HepG2 (cell line): ENCODE measurements around the gene TPO. TPM values are rescaled to one million over a fixed set of nuclear protein-coding genes. Genes with fewer than 3 reads are reported as not detected.

Source experiments
- ATAC-seq: fragments of 200-7000 bp; cut with Tn5 transposase; 3 replicates; pipeline ENCODE4 v1.9.1; 2020; ENCODE audit warnings: mild to moderate bottlenecking, moderate library complexity
- BruUV-seq: library from RNA; stranded (reverse); fragments of 400-500 nt; replicated peaks from 2 replicates; lab custom pipeline; 2021; lab: Mats Ljungman, UMichigan
- CTCF ChIA-PET: fragments of 300-600 bp; formaldehyde crosslinking; extraction: SDS; loops from one replicate; lab custom pipeline; 2021; ENCODE audit warnings: low total read pairs, inconsistent platforms, low intra/inter-chr PET ratio; lab: Yijun Ruan, JAX
- POLR2A ChIA-PET: fragments of 350-600 bp; sonication (Branson Sonifier 250); formaldehyde crosslinking; loops from one replicate; lab custom pipeline; 2020; ENCODE audit warnings: antibody characterized with exemption, inconsistent platforms; lab: Yijun Ruan, JAX
- DNase-seq: peaks from one replicate; pipeline ENCODE4 v3.0.0-alpha.2; 2015; ENCODE audit warnings: low spot score
- FAIRE-seq: peaks from 3 replicates; lab custom pipeline; 2011; peaks lifted over from hg19 to GRCh38; lab: Jason Lieb, UNC
- H2AFZ ChIP-seq: one replicate; pipeline ENCODE4 v1.6.1; 2011; ENCODE audit warnings: low read length, inconsistent platforms
- H3K27ac ChIP-seq: fragments of 300-600 bp; 3 replicates; pipeline ENCODE4 v1.8.0; 2011; ENCODE audit warnings: mixed run types, mild to moderate bottlenecking, mixed read lengths, low read length, inconsistent platforms; ENCODE audit not compliant: insufficient read depth; ENCODE audit errors: extremely low read length
- H3K27me3 ChIP-seq, 2 experiments: fragments of 200-600 bp in 1 of 2; 2 replicates in 1 of 2; 3 replicates in 1 of 2; pipeline versions ENCODE4 v1.6.0 to v1.8.0; 2011; ENCODE audit warnings: low read length in 2 of 2, mild to moderate bottlenecking in 2 of 2, moderate library complexity in 2 of 2, inconsistent platforms in 1 of 2; ENCODE audit not compliant: insufficient read depth in 2 of 2, control insufficient read depth in 1 of 2
- H3K36me3 ChIP-seq, 2 experiments: fragments of 200-600 bp in 1 of 2; replicated peaks in 1 of 2; 2 replicates in 1 of 2; 3 replicates in 1 of 2; pipeline versions ENCODE4 v1.5.1 to v1.8.0; 2011; ENCODE audit warnings: low read length in 2 of 2, inconsistent platforms in 1 of 2; ENCODE audit not compliant: insufficient read depth in 2 of 2, control insufficient read depth in 1 of 2
- H3K4me1 ChIP-seq: 2 replicates; pipeline ENCODE4 v1.5.1; 2012; ENCODE audit warnings: low read length, inconsistent platforms; ENCODE audit not compliant: insufficient read depth
- H3K4me2 ChIP-seq: 2 replicates; pipeline ENCODE4 v1.6.0; 2011; ENCODE audit warnings: low read depth, low read length, inconsistent platforms
- H3K4me3 ChIP-seq, 3 experiments: fragments of 200-600 bp in 1 of 3; sonication (generic), shearing (Covaris generic) in 1 of 3; replicated peaks in 1 of 3; 2 replicates each; pipeline ENCODE4 v1.5.1; 2011 to 2016; ENCODE audit warnings: low read length in 3 of 3, inconsistent platforms in 2 of 3, low read depth in 2 of 3, mild to moderate bottlenecking in 2 of 3, control low read depth in 1 of 3, mixed read lengths in 1 of 3; ENCODE audit not compliant: insufficient read depth in 1 of 3
- H3K79me2 ChIP-seq: one replicate; pipeline ENCODE4 v1.6.1; 2011; ENCODE audit warnings: low read length, inconsistent platforms; ENCODE audit not compliant: insufficient read depth
- H3K9ac ChIP-seq: 2 replicates; pipeline ENCODE4 v1.6.0; 2011; ENCODE audit warnings: mild to moderate bottlenecking, low read depth, low read length, inconsistent platforms; ENCODE audit not compliant: insufficient read depth
- H3K9me3 ChIP-seq: 2 replicates; pipeline ENCODE4 v1.5.1; 2012; ENCODE audit warnings: mild to moderate bottlenecking, low read length
- H4K20me1 ChIP-seq: 2 replicates; pipeline ENCODE4 v1.6.0; 2011; ENCODE audit warnings: inconsistent platforms, mild to moderate bottlenecking, low read length, moderate library complexity; ENCODE audit not compliant: insufficient read depth
- ATF7 ChIP-seq, 2 experiments: fragments of 450-650 bp in 1 of 2; sonication (generic) in 1 of 2; formaldehyde crosslinking in 1 of 2; IDR thresholded peaks; 2 replicates each; pipeline versions ENCODE4 v1.4.0 to v1.6.1; 2016 to 2020; ENCODE audit warnings: antibody characterized with exemption in 1 of 2, mild to moderate bottlenecking in 1 of 2, missing genetic modification reagents in 1 of 2
- EEA1 ChIP-seq: sonication (generic); formaldehyde crosslinking; IDR thresholded peaks from 2 replicates; pipeline ENCODE4 v1.5.1; 2020; ENCODE audit warnings: mild to moderate bottlenecking, missing genetic modification reagents, borderline replicate concordance
- GATAD2A ChIP-seq: IDR thresholded peaks from 2 replicates; pipeline ENCODE4 v1.6.1; 2016
- HDAC2 ChIP-seq: sonication (generic); formaldehyde crosslinking; IDR thresholded peaks from 2 replicates; pipeline ENCODE4 v1.4.0; 2020; ENCODE audit warnings: missing genetic modification reagents
- HNF4A ChIP-seq: sonication (generic); formaldehyde crosslinking; IDR thresholded peaks from 2 replicates; pipeline ENCODE4 v1.4.0; 2020; ENCODE audit warnings: missing genetic modification reagents
- HOXA5 ChIP-seq: sonication (generic); formaldehyde crosslinking; IDR thresholded peaks from 2 replicates; pipeline ENCODE4 v1.4.0; 2020; ENCODE audit warnings: missing genetic modification reagents
- PCBP2 ChIP-seq: fragments of 200-400 bp; formaldehyde crosslinking; optimal IDR thresholded peaks from 2 replicates; pipeline ENCODE3; 2018; ENCODE audit warnings: low read length, low read depth; ENCODE audit not compliant: poor library complexity, severe bottlenecking
- PPARG ChIP-seq: conservative IDR thresholded peaks from 2 replicates; pipeline ENCODE4 v1.6.1; 2016; ENCODE audit warnings: missing biosample characterization, missing genetic modification reagents
- ZFAT ChIP-seq: sonication (generic); formaldehyde crosslinking; conservative IDR thresholded peaks from 2 replicates; pipeline ENCODE4 v1.8.1; 2023; ENCODE audit warnings: missing genetic modification reagents, inconsistent platforms
- ZNF350 ChIP-seq: sonication (generic); formaldehyde crosslinking; IDR thresholded peaks from 2 replicates; pipeline ENCODE4 v1.4.0; 2020; ENCODE audit warnings: mild to moderate bottlenecking, low read depth, missing genetic modification reagents, borderline replicate concordance
- WGBS: methylation state at CpG from one replicate; pipeline ENCODE4 v1.1.6; 2017; ENCODE audit warnings: low lambda C conversion rate; 5-methylcytosine and 5-hydroxymethylcytosine counted together
- in situ Hi-C: cut with HindIII; loops from 2 replicates; pipeline ENCODE4 v1.10.0; 2017; ENCODE audit warnings: low pct_unique_long_range_greater_than_20kb; ENCODE audit not compliant: extremely low pct_ligation_motif_present
- intact Hi-C: fragments of 100-400 bp; cut with micrococcal nuclease; formaldehyde crosslinking; loops from one replicate; pipeline ENCODE4 v1.10.0; 2022; ENCODE audit not compliant: unreplicated experiment
- polyA plus RNA-seq, 8 experiments: library from polyadenylated mRNA; depleted of rRNA in 3 of 8; stranded (reverse) in 7 of 8; unstranded in 1 of 8; fragments of >200 nt; fragmentation: Illumina TruSeq in 4 of 8; extraction: Trizol in 4 of 8; gene quantifications; 2 replicates each; pipeline versions ENCODE4 v1.2.1 to v1.2.3, GENCODE V29; 2011 to 2016; ENCODE audit warnings: low read depth in 4 of 8, missing spikeins in 1 of 8, mixed read lengths in 1 of 8; ENCODE audit not compliant: insufficient read depth in 1 of 8
- total RNA-seq, 5 experiments: library from RNA; depleted of rRNA; stranded (reverse); fragments of >200 nt; fragmentation: Illumina TruSeq; extraction: Trizol; gene quantifications; 2 replicates each; pipeline ENCODE4 v1.2.3, GENCODE V29; 2016; ENCODE audit warnings: low read depth in 1 of 5
- TF ChIP-seq, protein P1 (sequence below): sonication (generic); formaldehyde crosslinking; IDR thresholded peaks from 2 replicates; pipeline ENCODE4 v1.4.0; 2020; ENCODE audit warnings: missing genetic modification reagents
- TF ChIP-seq, protein P2 (sequence below): sonication (generic); formaldehyde crosslinking; IDR thresholded peaks from 2 replicates; pipeline ENCODE4 v1.4.0; 2020; ENCODE audit warnings: missing genetic modification reagents, borderline replicate concordance

TPO gene
- total and polyA plus RNA-seq, 2 of the 13 experiments (the other 11 are each of a cell fraction or from before 2014, with no cell fraction given), result not detected

DNA sequence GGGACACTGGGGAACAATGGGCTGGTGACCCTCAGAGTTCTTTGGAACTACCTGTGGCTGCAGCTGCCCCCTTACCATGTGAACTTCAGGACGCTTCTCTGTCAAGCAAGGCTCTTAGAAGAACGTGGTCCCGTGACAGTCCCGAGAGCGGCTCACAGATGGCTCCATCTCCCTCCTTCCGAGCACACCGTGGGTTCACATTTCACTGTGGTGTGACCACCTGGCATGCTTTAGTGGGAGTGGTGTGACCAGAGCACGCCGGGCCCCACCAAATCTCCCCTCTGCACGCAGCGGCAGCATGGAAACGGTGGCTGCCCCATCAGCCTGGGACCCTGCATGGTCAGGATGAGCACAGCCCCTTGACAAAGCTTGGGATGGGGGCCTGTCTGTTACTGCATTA is 9.7 kb upstream of the TPO start:
- ATAC-seq (no peak), FAIRE-seq (no peak), DNase-seq (no peak)
- H3K9ac ChIP-seq, result no peak overlapping the region
- CTCF ChIA-PET, result no interaction called here
- H3K4me3 ChIP-seq, result no peak overlapping the region
- intact Hi-C loops, result no loop called here
- in situ Hi-C loops, result no loop called here
- H2AFZ ChIP-seq, result no peak overlapping the region
- BruUV-seq, result no TSS peak
- H3K4me2 ChIP-seq, result no peak overlapping the region
- TF ChIP-seq, protein P1, sequence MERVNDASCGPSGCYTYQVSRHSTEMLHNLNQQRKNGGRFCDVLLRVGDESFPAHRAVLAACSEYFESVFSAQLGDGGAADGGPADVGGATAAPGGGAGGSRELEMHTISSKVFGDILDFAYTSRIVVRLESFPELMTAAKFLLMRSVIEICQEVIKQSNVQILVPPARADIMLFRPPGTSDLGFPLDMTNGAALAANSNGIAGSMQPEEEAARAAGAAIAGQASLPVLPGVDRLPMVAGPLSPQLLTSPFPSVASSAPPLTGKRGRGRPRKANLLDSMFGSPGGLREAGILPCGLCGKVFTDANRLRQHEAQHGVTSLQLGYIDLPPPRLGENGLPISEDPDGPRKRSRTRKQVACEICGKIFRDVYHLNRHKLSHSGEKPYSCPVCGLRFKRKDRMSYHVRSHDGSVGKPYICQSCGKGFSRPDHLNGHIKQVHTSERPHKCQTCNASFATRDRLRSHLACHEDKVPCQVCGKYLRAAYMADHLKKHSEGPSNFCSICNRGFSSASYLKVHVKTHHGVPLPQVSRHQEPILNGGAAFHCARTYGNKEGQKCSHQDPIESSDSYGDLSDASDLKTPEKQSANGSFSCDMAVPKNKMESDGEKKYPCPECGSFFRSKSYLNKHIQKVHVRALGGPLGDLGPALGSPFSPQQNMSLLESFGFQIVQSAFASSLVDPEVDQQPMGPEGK (CRISPR knock-in tag), result no peak
- TF ChIP-seq ATF7 (IDR thresholded peaks at IDR 0.05) (no peak), ATF7 (CRISPR knock-in tag; IDR thresholded peaks at IDR 0.05) (no peak), ZNF350 (CRISPR knock-in tag) (no peak), HOXA5 (CRISPR knock-in tag) (no peak), PCBP2 (no peak), PPARG (CRISPR knock-in tag) (no peak), HDAC2 (CRISPR knock-in tag) (no peak), EEA1 (CRISPR knock-in tag) (no peak), ZFAT (CRISPR knock-in tag) (no peak), HNF4A (no peak), GATAD2A (CRISPR knock-in tag) (no peak)
- TF ChIP-seq, protein P2, sequence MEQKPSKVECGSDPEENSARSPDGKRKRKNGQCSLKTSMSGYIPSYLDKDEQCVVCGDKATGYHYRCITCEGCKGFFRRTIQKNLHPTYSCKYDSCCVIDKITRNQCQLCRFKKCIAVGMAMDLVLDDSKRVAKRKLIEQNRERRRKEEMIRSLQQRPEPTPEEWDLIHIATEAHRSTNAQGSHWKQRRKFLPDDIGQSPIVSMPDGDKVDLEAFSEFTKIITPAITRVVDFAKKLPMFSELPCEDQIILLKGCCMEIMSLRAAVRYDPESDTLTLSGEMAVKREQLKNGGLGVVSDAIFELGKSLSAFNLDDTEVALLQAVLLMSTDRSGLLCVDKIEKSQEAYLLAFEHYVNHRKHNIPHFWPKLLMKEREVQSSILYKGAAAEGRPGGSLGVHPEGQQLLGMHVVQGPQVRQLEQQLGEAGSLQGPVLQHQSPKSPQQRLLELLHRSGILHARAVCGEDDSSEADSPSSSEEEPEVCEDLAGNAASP (CRISPR knock-in tag), result no peak
- peaks cover 0 to 13% of the 10 kb centered on the region in 2 experiments; a peak in 1 of 5 replicates for H3K27me3 ChIP-seq
- H3K27ac ChIP-seq, result no peak overlapping the region
- 19% methylated on average over 12 of the region's 12 CpGs for WGBS
- H3K4me1 ChIP-seq, result no peaks in the 10 kb centered on the region
- no peaks in the 10 kb centered on the region for H3K36me3 ChIP-seq
- POLR2A ChIA-PET, result no interaction called here
- no peaks in the 10 kb centered on the region for H3K9me3 ChIP-seq
- no peaks in the 10 kb centered on the region for H4K20me1 ChIP-seq
- H3K79me2 ChIP-seq, result no peaks in the 10 kb centered on the region
